ENCODE results near the gene SHB.

DNA sequence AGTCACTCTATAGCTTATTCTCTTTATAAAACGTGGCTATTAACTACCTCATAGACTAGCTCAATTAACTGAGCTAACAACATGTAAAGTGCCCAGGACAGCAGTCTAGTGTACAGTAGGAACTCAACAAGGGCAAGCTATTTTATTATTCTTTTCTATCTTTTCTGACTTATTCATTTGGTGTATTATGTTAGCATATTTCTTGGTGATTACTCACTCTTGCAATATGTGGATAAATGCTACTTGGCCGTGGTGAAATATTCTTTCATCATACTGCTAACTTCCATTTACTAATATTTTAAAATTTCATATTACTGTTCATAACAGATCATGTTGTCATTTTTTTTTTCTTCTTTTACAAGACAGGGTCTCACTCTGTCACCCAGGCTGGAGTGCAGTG, 170.0 kb downstream of the SHB start:
- no peak for TF ChIP-seq POLR2A (IDR thresholded peaks at IDR 0.05)
- TF ChIP-seq EP300 (IDR thresholded peaks at IDR 0.05): no peak
